Duodenal mucosa (tissue), 2 donors: ENCODE data around the gene MAN2B2.
"Not testable (repeated sequence)": the region's sequence is repeated elsewhere in the genome, so short reads cannot be mapped to it uniquely, and the experiment has no call there.

ENCODE experiments used
- H3K27ac ChIP-seq: one replicate; pipeline ENCODE4 v1.7.0; 2013; ENCODE audit warnings: low read depth, low read length
- H3K27me3 ChIP-seq, 2 donors: one replicate each; pipeline ENCODE4 v1.7.0; 2013; ENCODE audit warnings: low read length in 2 of 2, control low read depth in 1 of 2; ENCODE audit not compliant: insufficient read depth in 2 of 2, control insufficient read depth in 1 of 2
- H3K36me3 ChIP-seq, 2 donors: one replicate each; pipeline ENCODE4 v1.7.0; 2013; ENCODE audit warnings: low read length in 2 of 2, control low read depth in 1 of 2; ENCODE audit not compliant: insufficient read depth in 2 of 2, control insufficient read depth in 1 of 2
- H3K4me1 ChIP-seq, 2 donors: one replicate each; pipeline ENCODE4 v1.7.0; 2013; ENCODE audit warnings: low read length in 2 of 2, control low read depth in 1 of 2; ENCODE audit not compliant: insufficient read depth in 2 of 2, control insufficient read depth in 1 of 2
- H3K4me3 ChIP-seq, 2 donors: one replicate each; pipeline ENCODE4 v1.7.0; 2013; ENCODE audit warnings: low read length in 2 of 2, low read depth in 1 of 2
- H3K9ac ChIP-seq, 2 donors: one replicate each; pipeline ENCODE4 v1.7.0; 2013; ENCODE audit warnings: low read length in 2 of 2, low read depth in 1 of 2
- H3K9me3 ChIP-seq, 2 donors: one replicate each; pipeline ENCODE4 v1.7.0; 2013; ENCODE audit warnings: low read length in 2 of 2, control low read depth in 1 of 2; ENCODE audit not compliant: control insufficient read depth in 1 of 2

MAN2B2 gene

GRCh38 chr4:6640292-6641163, 65.5 kb downstream of the MAN2B2 start, which contains the start of gene MRFAP1:
TSS of gene MRFAP1 (plus strand) at chr4:6640685. CDS start at chr4:6640863, 178 bp downstream.
- Histone ChIP-seq H3K9ac (peak within 1 kb of the TSS; percentile 87 to 98), H3K4me3 (peak within 1 kb of the TSS; percentile 92 to 94), H3K9me3 (no peaks in the 10 kb centered on the region), H3K4me1 (peaks cover 16 to 18% of the 10 kb centered on the region in 2 donors), H3K27ac (peak within 1 kb of the TSS; percentile 90), H3K36me3 (peaks cover 6 to 19% of the 10 kb centered on the region in 2 donors), H3K27me3 (no peaks in the 10 kb centered on the region)

GRCh38 chr4:6641164-6641970, 66.4 kb downstream of the MAN2B2 start:
- Histone ChIP-seq H3K36me3 (peaks cover 6 to 19% of the 10 kb centered on the region in 2 donors), H3K9ac (peak overlapping the region; percentile 87 to 98), H3K9me3 (no peaks in the 10 kb centered on the region), H3K27me3 (no peaks in the 10 kb centered on the region), H3K27ac (peak overlapping the region; percentile 90), H3K4me1 (peaks cover 16 to 18% of the 10 kb centered on the region in 2 donors), H3K4me3 (peak overlapping the region; percentile 92 to 94)

- Histone ChIP-seq H3K27ac (no peak overlapping the region), H3K9me3 (no peaks in the 10 kb centered on the region), H3K36me3 (peaks cover 6 to 19% of the 10 kb centered on the region in 2 donors), H3K9ac (peak overlapping the region; percentile 87 to 98), H3K27me3 (no peaks in the 10 kb centered on the region), H3K4me3 (peak overlapping the region; percentile 92 to 94), H3K4me1 (peaks cover 16 to 18% of the 10 kb centered on the region in 2 donors)
Measured at GRCh38 chr4:6641971-6642320, 67.0 kb downstream of the MAN2B2 start.

GRCh38 chr4:6643141-6643847, 68.3 kb downstream of the MAN2B2 start:
- Histone ChIP-seq H3K4me1 (peaks cover 16 to 18% of the 10 kb centered on the region in 2 donors), H3K9me3 (no peaks in the 10 kb centered on the region), H3K4me3 (no peak overlapping the region), H3K27me3 (no peaks in the 10 kb centered on the region), H3K9ac (no peak overlapping the region), H3K27ac (no peak overlapping the region), H3K36me3 (peaks cover 6 to 19% of the 10 kb centered on the region in 2 donors)

GRCh38 chr4:6644792-6645530, 70.0 kb downstream of the MAN2B2 start:
- H3K4me3 ChIP-seq = no peak overlapping the region
- peaks cover 6 to 19% of the 10 kb centered on the region in 2 donors for H3K36me3 ChIP-seq
- H3K27me3 ChIP-seq = no peaks in the 10 kb centered on the region
- H3K4me1 ChIP-seq = peaks cover 16 to 18% of the 10 kb centered on the region in 2 donors
- no peak overlapping the region for H3K27ac ChIP-seq
- H3K9me3 ChIP-seq = no peaks in the 10 kb centered on the region
- H3K9ac ChIP-seq = no peak overlapping the region

GRCh38 chr4:6647169-6647568, 72.2 kb downstream of the MAN2B2 start:
- no peaks in the 10 kb centered on the region for H3K27me3 ChIP-seq
- H3K9me3 ChIP-seq = no peaks in the 10 kb centered on the region
- no peak overlapping the region for H3K4me3 ChIP-seq
- H3K4me1 ChIP-seq = peaks cover 9 to 10% of the 10 kb centered on the region in 2 donors
- no peak overlapping the region for H3K27ac ChIP-seq
- peaks cover 6 to 16% of the 10 kb centered on the region in 2 donors for H3K36me3 ChIP-seq
- no peak overlapping the region for H3K9ac ChIP-seq

- Histone ChIP-seq H3K4me1 (peaks cover 4 to 5% of the 10 kb centered on the region in 2 donors), H3K27me3 (no peaks in the 10 kb centered on the region), H3K4me3 (no peak overlapping the region), H3K9ac (no peak overlapping the region), H3K9me3 (no peaks in the 10 kb centered on the region), H3K27ac (no peak overlapping the region), H3K36me3 (peaks cover 4 to 11% of the 10 kb centered on the region in 2 donors)
Measured at GRCh38 chr4:6647582-6648230, 72.7 kb downstream of the MAN2B2 start.

GRCh38 chr4:6649216-6649615, 74.2 kb downstream of the MAN2B2 start:
- Histone ChIP-seq H3K27me3 (no peaks in the 10 kb centered on the region), H3K36me3 (no peaks in the 10 kb centered on the region), H3K4me1 (no peaks in the 10 kb centered on the region), H3K27ac (no peak overlapping the region), H3K9me3 (no peaks in the 10 kb centered on the region), H3K4me3 (no peak overlapping the region), H3K9ac (no peak overlapping the region)

- H3K27me3 ChIP-seq, H3K27ac ChIP-seq, H3K9me3 ChIP-seq, H3K4me1 ChIP-seq, H3K4me3 ChIP-seq, H3K36me3 ChIP-seq, H3K9ac ChIP-seq: not testable (repeated sequence)
Measured at GRCh38 chr4:6654211-6654610, 79.2 kb downstream of the MAN2B2 start.
